NCI-H510A (cell line): ENCODE results near the gene CELSR1.

Experiments used
- DNase-seq: peaks from one replicate; lab custom pipeline; 2025; lab: John Stamatoyannopoulos, UW

The CELSR1 gene

GRCh38 chr22:46394622-46395021, 142.8 kb downstream of the CELSR1 start:
- DNase-seq, result no peak

GRCh38 chr22:46393873-46394272, 143.5 kb downstream of the CELSR1 start:
- no peak for DNase-seq

GRCh38 chr22:46392137-46392844, 145.1 kb downstream of the CELSR1 start:
- DNase-seq, result no peak

- DNase-seq, result no peak
Observed at GRCh38 chr22:46391486-46392136, 145.8 kb downstream of the CELSR1 start.

- DNase-seq, result no peak
Observed at GRCh38 chr22:46390652-46391301, 146.6 kb downstream of the CELSR1 start.

- DNase-seq, result no peak
Observed at GRCh38 chr22:46390105-46390651, 147.2 kb downstream of the CELSR1 start.

GRCh38 chr22:46389081-46389480, 148.3 kb downstream of the CELSR1 start:
- DNase-seq, result no peak

GRCh38 chr22:46388647-46389046, 148.8 kb downstream of the CELSR1 start:
- DNase-seq, result no peak

- no peak for DNase-seq
Observed at GRCh38 chr22:46387748-46388147, 149.7 kb downstream of the CELSR1 start.

GRCh38 chr22:46386312-46386711, 151.1 kb downstream of the CELSR1 start:
- no peak for DNase-seq

GRCh38 chr22:46382524-46382923, 154.9 kb downstream of the CELSR1 start:
- DNase-seq, result no peak

- DNase-seq, result no peak
Observed at GRCh38 chr22:46381731-46382130, 155.7 kb downstream of the CELSR1 start.

- DNase-seq, result no peak
Observed at GRCh38 chr22:46381142-46381541, 156.3 kb downstream of the CELSR1 start.

GRCh38 chr22:46380581-46380980, 156.8 kb downstream of the CELSR1 start:
- no peak for DNase-seq

GRCh38 chr22:46380069-46380468, 157.4 kb downstream of the CELSR1 start:
- no peak for DNase-seq

GRCh38 chr22:46379066-46379930, 158.1 kb downstream of the CELSR1 start:
- DNase-seq, result no peak

- DNase-seq, result no peak
Observed at GRCh38 chr22:46378426-46379065, 158.9 kb downstream of the CELSR1 start.

- no peak for DNase-seq
Observed at GRCh38 chr22:46377525-46378425, 159.6 kb downstream of the CELSR1 start.

GRCh38 chr22:46376908-46377524, 160.4 kb downstream of the CELSR1 start:
- DNase-seq, result no peak

GRCh38 chr22:46376111-46376510, 161.3 kb downstream of the CELSR1 start:
- DNase-seq, result no peak
